Cardiac septum (tissue), 1 donor: ENCODE measurements around the gene DDX23. TPM values are rescaled to one million over a fixed set of nuclear protein-coding genes. Genes with fewer than 3 reads are reported as not detected.
"Not testable (repeated sequence)": the region's sequence is repeated elsewhere in the genome, so short reads cannot be mapped to it uniquely, and the experiment has no call there.

Source experiments
- DNase-seq: peaks from one replicate; pipeline ENCODE4 v3.0.0-alpha.2; 2020; ENCODE audit warnings: low spot score
- intact Hi-C: fragments of 100-400 bp; cut with DNase I; formaldehyde crosslinking; loops from one replicate; pipeline ENCODE4 v1.14.0; 2022
- total RNA-seq: library from RNA; stranded (reverse); fragmentation: NEBNext Ultra II Directional; extraction: Animal tissue kit (Norgen Biotek cat#: 25700); gene quantifications from one replicate; pipeline ENCODE4 v1.2.1, GENCODE V29; 2021
- donor health status: DM: no; HTN: no; CAD: no.

Gene DDX23
- total RNA-seq, 1 donor from 2014 or later = 33.3 TPM

DNA sequence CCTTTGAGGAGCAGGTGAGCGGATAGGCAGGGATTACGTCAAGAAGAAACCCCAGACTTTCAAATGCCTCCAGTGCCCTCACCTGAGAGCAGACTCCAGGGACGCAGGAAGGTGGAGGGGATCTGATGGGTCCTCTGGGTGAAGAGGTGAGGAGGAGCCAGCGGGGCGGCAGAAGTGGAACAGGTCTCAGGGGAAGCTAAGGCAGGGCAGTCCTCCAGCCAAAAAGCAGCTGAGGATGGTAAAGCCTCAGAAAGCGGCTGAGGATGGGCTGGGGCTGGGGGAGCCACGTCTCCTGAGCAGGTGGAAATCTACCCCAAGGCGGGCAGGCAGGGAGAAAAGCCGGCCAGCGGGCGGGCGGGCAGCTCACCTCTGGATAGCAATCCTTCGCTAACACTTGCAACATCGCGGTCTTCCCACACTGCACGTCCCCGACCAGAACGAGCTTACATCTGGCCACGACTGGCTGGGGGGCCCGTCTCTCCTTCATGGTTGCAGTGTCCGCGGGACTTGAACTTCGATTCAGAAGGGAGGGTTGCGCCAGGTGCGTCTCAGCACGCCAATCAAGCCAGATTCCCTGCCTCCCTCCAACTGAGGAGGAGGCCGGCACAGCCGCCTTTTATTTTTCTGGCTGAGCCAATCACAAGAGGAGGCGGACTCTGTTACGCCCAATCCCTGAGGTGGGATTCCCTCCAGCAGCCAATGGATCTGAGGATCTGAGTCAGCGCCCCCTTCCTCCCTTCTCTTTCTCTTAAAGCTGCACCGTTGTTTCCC lies 13.5 kb upstream of the DDX23 start, which contains the start of gene RND1:
TSS of gene RND1 (minus strand) at position 590 of the 771 bp plus-strand sequence. CDS start at position 487, 103 bp downstream.
- intact Hi-C loops = no loop called here
- peak; percentile 89 for DNase-seq

GRCh38 chr12:48863291-48863690 lies 11.3 kb upstream of the DDX23 start:
- no peak for DNase-seq
- intact Hi-C loops = no loop called here

GRCh38 chr12:48862760-48863159 lies 10.8 kb upstream of the DDX23 start:
- intact Hi-C loops = no loop called here
- DNase-seq = no peak

DNA sequence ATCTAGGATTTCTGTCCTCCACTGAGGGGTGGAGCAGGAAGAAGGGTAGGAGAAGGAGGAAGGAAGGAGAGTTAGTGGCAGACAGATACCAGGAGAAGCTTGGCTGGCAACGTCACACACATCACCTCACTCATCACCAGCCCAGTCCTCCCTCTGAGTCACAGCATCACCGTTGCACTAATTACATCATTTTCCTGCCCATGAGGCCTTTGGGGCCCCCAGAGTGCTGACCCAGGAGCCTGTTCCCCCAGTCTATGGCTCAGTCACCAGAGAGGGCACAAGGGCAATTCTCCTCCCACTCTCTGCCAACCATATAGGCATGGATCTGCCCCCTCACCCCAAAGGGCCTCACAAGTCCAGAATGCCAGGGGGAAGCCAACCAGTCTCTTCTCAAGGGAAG lies 9.1 kb upstream of the DDX23 start:
- DNase-seq = no peak

GRCh38 chr12:48860236-48860635 lies 8.3 kb upstream of the DDX23 start:
- DNase-seq, intact Hi-C loops: not testable (repeated sequence)

More for the DNA sequence above, 9.1 kb upstream of the DDX23 start:
- intact Hi-C loops = no loop called here

DNA sequence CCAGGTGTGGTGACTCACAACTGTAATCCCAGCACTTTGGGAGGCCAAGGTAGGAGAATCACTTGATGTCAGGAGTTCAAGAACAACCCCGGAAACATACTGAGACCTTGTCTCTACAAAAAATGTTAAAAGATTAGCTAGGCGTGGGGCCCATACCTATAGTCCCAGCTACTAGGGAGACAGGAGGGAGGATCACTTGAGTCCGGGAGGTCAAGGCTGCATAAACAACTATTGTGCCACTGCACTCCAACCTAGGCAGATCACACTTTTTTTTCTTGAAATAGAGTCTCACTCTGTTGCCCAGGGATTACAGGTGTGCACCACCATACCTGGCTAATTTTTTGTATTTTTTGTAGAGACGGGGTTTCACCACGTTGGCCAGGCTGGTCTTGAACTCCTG lies 7.6 kb upstream of the DDX23 start:
- DNase-seq = no peak
- intact Hi-C loops = no loop called here

- intact Hi-C loops = no loop called here
- DNase-seq = no peak
Measured at GRCh38 chr12:48858043-48858442, 6.1 kb upstream of the DDX23 start.

GRCh38 chr12:48857278-48857994 lies 5.5 kb upstream of the DDX23 start:
- no peak for DNase-seq
- intact Hi-C loops = no loop called here

DNA sequence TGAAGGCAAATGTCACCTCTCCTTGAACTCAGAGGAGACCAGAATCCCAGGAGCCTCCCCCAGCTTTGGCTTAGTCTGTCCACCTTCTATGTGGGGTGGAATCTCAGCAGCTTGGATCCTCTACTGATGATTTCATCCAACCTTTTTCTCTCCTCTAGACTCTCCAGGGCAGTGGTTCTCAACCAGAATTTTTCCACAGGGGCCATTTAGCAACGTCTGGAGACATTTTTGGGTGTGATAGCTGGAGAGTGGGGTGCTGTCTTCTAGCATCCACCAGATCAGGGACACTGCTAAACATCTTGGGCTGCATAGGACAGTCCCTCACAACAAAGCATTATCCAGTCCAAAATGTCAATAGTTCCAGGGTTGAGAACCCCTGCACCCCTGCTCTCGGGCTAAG lies 4.4 kb upstream of the DDX23 start:
- intact Hi-C loops = no loop called here
- DNase-seq = no peak

DNA sequence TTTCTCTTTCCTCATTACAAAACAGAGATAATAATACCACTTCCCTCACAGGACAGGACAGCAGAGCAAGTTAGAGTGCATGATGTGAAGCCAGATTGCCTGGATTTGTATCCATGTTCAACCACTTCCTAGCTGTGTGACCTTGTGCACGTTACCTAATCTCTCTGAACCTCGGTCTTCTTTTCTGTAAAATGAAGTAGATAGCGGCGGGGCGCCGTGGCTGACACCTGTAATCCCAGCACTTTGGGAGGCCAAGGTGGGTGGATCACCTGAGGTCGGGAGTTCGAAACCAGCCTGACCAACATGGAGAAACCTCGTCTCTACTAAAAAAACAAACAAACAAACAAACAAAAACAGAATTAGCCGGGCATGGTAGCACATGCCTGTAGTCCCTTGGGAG lies 3.0 kb upstream of the DDX23 start:
- intact Hi-C loops = loop anchor here (5.0 kb wide), 2 partner anchors 82 to 142 kb away; partner anchors contain the start of gene DDN

GRCh38 chr12:48854488-48854887 lies 2.5 kb upstream of the DDX23 start:
- DNase-seq = no peak
- intact Hi-C loops = loop anchor here (5.0 kb wide), 2 partner anchors 83 to 143 kb away; partner anchors contain the start of gene DDN

More for the DNA sequence above, 3.0 kb upstream of the DDX23 start:
- DNase-seq = not testable (repeated sequence)

DNA sequence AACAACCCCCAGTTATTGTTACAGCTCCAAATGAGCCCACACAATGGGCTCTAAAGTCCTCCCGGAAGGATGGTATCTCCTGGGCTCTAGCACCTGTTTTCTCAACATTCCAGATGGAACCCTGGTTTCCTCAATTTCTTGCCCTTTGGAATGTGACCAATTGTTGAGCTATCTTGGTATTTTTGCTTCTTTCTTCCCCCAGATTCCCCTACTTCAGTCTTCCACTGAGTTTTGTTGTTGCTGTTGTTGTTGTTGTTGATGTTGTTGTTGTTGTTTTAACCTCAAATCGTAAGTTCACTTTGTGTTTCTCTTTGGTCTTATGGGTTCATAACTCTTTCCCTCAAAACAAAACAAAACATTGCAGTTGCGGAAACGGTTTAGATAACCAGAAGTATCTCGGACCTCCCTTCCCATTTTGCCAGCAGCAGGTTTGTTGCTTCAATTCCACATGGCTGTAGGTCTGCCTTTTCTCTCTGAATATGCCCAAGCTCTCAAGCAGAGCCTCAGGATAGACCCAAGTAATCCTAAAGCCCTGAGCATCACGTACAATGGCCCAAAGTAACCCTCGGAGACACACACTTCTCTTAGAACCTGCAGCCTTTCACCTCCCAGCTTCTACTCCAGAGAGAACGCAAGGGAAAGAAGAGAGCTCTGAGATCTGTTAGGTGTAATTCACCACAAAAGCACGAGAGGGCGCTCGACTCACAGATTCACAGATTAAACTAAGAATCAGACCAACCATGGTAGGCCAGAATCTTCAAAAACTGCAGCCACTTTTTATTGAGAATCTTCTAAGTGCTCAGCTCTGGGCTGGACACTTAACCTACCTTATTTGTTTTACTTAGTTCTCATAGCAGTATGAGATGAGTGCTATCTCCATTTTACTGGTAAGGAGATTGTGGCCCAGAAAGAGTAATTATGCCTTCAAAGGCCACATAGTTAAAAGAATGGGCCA lies 1.0 kb upstream of the DDX23 start:
- intact Hi-C loops = loop anchor here (1.0 to 5.0 kb wide), 3 partner anchors 37 to 144 kb away; partner anchors contain the start of gene DDN
- DNase-seq = peak; percentile 89

DNA sequence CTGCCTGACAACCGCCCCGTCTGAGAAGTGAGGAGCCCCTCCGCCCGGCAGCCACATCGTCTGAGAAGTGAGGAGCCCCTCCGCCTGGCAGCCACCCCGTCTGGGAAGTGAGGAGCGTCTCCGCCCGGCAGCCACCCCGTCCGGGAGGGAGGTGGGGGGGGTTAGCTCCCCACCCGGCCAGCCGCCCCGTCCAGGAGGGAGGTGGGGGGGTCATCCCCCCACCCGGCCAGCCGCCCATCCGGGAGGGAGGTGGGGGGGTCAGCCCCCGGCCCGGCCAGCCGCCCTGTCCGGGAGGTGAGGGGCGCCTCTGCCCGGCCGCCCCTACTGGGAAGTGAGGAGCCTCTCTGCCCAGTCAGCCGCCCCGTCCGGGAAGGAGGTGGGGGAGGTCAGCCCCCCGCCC lies 9.9 kb downstream of the DDX23 start:
- DNase-seq, intact Hi-C loops: not testable (repeated sequence)

DNA sequence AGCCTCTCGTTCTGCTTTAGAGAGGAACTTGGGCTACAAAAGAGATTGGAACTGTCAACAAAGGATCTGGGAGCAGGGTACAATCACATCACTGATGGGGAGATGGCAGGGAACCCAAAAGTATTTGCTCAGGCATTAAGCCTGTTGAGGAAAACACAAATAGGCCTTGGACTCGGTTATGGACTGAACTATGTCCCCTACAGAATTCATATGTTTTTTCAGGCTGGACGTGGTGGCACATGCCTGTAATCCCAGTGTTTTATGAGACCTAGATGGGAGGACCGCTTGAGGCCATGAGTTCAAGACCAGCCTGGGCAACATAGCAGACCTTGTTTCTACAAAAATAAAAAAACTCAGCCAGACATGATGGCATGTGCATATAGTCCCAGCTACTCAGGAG lies 13.9 kb downstream of the DDX23 start:
- no peak for DNase-seq
- intact Hi-C loops = no loop called here

DNA sequence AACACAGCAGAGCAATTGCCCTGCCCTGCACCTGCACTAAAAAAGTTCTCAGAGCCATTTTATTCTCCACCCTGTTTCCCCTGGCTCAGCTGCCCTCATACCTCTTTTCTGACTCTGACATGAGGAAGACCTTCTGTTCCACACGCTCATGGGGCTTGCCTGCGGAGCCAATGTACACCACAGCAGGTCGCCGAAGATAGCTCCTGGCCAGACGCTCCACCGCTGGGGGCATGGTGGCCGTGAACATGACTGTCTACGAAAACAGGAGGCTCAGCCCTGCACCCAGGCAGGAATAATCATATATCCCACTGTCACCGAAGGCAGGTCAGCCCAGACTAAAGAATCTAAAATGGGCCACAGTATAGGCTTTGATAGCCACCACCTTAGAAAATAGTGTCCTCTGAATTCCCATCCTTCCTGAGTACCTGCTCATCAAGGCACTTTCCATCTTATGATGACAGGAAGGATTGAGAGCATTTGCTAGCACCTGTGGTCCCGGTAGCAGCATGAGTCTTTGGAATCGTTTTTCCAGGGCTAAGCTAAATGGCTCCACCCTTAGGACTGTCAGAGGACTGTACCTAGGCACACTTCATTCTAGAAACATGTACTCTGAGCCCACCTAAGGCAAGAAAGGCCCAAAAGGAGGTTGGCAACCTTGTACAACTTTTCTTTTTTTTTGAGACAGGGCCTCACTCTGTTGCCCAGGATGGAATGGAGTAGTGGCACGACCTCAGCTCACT lies 19.5 kb downstream of the DDX23 start:
- no peak for DNase-seq
- intact Hi-C loops = no loop called here

GRCh38 chr12:48831257-48831656 lies 20.7 kb downstream of the DDX23 start:
- DNase-seq = no peak

GRCh38 chr12:48828841-48829575 lies 23.0 kb downstream of the DDX23 start:
- intact Hi-C loops = no loop called here
- DNase-seq = no peak

More at GRCh38 chr12:48831257-48831656, 20.7 kb downstream of the DDX23 start:
- intact Hi-C loops = no loop called here

- no peak for DNase-seq
- intact Hi-C loops = no loop called here
Measured at GRCh38 chr12:48828293-48828692, 23.7 kb downstream of the DDX23 start.
